NCI-H446 treated with DMSO at 0.1 percent for 48 hours (cell line): ENCODE data around the gene CEP120.

Experiments
- DNase-seq: peaks from one replicate; lab custom pipeline; 2025; lab: John Stamatoyannopoulos, UW

The CEP120 gene

DNA sequence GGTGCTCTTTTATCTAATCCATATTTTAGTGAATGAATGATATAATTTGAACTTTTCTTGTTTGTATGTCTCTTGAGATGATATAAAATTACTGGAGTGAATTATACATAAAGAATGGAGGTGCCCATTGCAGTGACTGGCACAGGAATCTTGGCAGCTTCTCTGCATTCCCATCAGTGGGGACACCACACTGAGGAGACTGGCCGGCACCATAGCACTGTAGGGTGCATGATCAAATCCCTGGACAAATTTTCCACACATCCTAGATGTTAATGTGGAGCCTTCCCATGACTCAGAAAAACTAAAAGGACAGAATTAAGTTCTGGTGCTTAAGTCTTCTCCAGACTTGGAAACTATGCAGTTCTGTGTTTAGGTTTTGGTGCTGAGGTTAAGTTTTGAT lies 124.1 kb downstream of the CEP120 start:
- DNase-seq: no peak

DNA sequence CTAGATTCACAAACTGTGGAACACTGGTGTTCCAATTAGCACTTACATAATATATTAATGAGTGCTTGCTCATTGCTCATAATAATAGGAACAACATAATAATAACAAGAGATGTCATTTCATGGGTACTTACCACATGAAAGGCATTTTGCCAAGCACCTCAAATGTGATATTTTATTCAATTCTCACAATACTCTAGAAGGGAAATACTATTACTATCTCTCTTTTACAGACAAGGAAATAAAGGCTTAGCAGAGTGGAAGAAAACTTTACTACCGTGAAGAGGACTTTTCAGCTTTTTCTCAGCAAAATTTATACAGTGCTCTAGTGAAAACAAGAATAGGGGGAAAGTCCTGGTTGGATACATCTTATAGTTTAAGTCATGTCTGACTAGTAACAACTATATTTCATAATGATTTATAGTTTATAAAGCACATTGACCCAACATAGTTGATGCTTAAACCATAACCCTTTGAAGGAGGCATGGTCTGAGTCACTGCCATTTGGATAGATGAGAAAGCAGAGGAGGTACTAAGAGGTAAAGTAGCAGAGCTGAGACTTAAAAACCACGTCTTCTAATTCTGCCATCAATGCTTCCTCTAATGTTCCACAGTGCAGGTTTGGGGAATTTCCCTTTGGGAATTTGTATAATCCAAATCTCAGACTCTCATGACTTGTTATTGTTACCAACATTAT lies 124.7 kb downstream of the CEP120 start:
- DNase-seq: no peak

DNA sequence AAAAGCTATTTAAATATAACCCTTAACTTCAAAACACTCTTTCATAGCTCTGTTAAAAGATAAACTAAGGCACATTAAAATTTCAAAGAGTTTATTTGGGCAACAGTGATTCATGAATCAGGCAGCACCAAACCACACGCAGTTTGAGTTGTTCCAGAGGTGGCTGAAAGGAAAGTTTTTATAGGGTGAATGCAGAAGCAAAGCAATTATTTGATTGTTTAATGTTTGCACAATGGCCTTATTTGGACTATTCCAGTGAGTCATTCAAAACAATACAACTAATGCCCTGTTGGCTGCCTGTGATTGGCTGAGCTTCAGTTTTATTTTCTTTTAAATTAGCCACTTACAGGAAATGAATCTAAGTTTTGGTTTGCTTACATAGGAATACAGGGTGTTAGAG lies 125.3 kb downstream of the CEP120 start:
- DNase-seq: no peak

DNA sequence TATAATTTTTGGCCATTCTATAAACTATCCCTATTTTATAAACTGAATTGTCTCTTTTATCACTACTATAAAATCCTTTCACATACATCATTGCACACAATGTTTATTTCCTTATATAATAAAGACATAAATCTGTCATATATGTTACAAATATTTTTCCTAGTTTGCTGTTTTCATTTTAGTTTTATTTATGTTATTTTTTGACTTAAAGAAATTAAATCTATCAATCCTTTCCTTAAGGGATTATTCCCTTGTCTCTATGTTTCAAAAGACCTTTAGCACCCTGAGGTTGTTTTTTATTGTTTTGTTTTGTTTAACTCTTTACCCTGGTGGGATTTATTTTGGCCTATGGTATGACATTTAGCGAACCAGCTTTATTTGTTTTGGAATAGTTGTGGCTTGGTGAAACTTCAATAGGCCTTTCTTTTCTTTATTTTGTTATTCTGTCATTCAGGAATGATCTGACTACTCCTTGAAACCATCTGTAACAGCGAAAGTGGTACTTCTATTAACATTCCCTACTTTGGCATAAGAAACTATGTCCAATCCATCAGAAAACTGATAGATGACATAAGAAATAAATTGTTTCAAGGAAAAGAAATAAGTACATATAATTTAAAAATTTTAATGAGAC lies 125.9 kb downstream of the CEP120 start:
- no peak for DNase-seq
